ENCODE data around the gene HBS1L.

The HBS1L gene

DNA sequence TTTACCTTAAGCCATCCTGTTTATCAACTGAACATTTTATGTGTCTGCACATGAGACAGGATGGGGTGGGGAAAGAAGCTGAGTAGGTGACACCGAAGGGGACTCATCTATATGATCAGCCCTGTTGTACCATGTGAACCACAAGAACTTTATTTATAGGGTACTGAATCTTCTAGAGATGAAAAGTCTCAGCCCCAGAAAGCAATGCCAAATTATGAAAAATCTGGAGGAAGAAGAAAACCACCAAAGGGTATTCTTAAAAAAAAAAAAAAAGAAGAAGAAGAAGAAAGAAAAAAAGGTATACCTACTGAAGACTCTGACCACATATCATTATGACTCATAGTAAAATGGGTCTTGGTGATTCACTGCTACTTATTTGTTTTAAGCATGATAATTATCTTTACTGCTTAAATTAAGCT lies 39.8 kb upstream of the HBS1L start:
- TF ChIP-seq CTCF (IDR thresholded peaks at IDR 0.05; ENCODE audit: control insufficient read depth, insufficient read depth, low read depth, low read length, missing control alignments), result no peak
- no peak for DNase-seq (ENCODE audit: low read depth)
- no peak overlapping the region for H3K4me3 ChIP-seq (ENCODE audit: control insufficient read depth, low read depth, low read length)

- no peak for DNase-seq (ENCODE audit: low read depth)
- no peak for TF ChIP-seq CTCF (IDR thresholded peaks at IDR 0.05; ENCODE audit: control insufficient read depth, insufficient read depth, low read depth, low read length, missing control alignments)
- H3K4me3 ChIP-seq (ENCODE audit: control insufficient read depth, low read depth, low read length), result no peak overlapping the region
Observed at GRCh38 chr6:135093578-135093977, 39.0 kb upstream of the HBS1L start.

GRCh38 chr6:135092724-135093123 lies 38.1 kb upstream of the HBS1L start:
- TF ChIP-seq CTCF (IDR thresholded peaks at IDR 0.05; ENCODE audit: control insufficient read depth, insufficient read depth, low read depth, low read length, missing control alignments), result no peak
- no peak for DNase-seq (ENCODE audit: low read depth)
- H3K4me3 ChIP-seq (ENCODE audit: control insufficient read depth, low read depth, low read length), result no peak overlapping the region

DNA sequence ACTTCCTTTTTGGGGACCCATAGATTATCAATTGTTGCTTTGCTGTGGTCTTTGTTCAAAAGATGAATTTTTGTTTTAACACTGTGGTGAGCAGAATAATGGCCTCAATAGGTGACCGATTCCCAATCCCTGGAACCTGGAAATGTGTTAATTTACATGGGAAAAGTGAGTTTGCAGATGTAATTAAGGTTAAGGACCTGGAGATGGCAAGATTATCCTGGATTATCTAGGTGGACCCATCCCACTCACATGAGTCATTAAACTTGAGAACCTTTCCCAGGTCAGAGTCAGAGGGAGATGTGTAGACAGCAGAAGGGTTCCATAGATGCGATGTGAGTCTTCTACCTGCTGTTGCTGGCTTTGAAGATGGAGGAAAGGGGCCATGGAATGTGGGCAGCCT lies 36.2 kb upstream of the HBS1L start:
- no peak for TF ChIP-seq CTCF (IDR thresholded peaks at IDR 0.05; ENCODE audit: control insufficient read depth, insufficient read depth, low read depth, low read length, missing control alignments)
- H3K4me3 ChIP-seq (ENCODE audit: control insufficient read depth, low read depth, low read length), result no peak overlapping the region
- DNase-seq (ENCODE audit: low read depth), result no peak

DNA sequence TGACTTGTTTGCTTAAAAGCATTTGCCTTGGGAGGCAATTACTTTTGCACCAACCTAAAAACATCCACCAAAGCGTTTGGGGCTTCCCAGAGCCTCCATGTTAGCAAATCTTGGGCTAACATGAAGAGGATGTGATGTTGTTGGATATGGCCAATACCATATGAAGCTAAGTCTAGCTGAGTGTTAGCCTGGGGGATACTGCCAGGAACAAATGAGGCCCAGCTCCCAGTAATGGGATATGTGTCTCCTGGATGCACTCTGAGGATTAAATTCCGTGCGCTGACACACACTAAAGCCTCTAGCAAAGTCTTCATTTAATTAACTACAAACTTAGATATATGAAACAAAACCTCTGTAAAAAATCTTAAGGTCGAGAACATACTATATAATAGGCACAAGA lies 35.3 kb upstream of the HBS1L start:
- DNase-seq (ENCODE audit: low read depth), result no peak
- no peak overlapping the region for H3K4me3 ChIP-seq (ENCODE audit: control insufficient read depth, low read depth, low read length)
- TF ChIP-seq CTCF (IDR thresholded peaks at IDR 0.05; ENCODE audit: control insufficient read depth, insufficient read depth, low read depth, low read length, missing control alignments), result no peak

GRCh38 chr6:135088818-135089809 lies 34.5 kb upstream of the HBS1L start:
- no peak overlapping the region for H3K4me3 ChIP-seq (ENCODE audit: control insufficient read depth, low read depth, low read length)
- DNase-seq (ENCODE audit: low read depth), result peak; percentile 11
- peak; percentile 46 for TF ChIP-seq CTCF (IDR thresholded peaks at IDR 0.05; ENCODE audit: control insufficient read depth, insufficient read depth, low read depth, low read length, missing control alignments)
